Endothelial cell of umbilical vein (primary cell): Measurements from ENCODE around the gene AKAP8. TPM values are rescaled to one million over a fixed set of nuclear protein-coding genes. Genes with fewer than 3 reads are reported as not detected.

Experiments
- BruUV-seq: library from RNA; stranded (reverse); fragments of 400-500 nt; replicated peaks from 2 replicates; lab custom pipeline; 2021; lab: Mats Ljungman, UMichigan
- CTCF ChIA-PET: fragments of 300-600, 350-600 bp; sonication (Branson Sonifier 250); formaldehyde crosslinking; loops from one replicate; lab custom pipeline; 2021; ENCODE audit warnings: antibody characterized with exemption, inconsistent platforms; lab: Charles Lee
- POLR2A ChIA-PET: fragments of 300-600, 350-600 bp; sonication (Branson Sonifier 250); formaldehyde crosslinking; loops from one replicate; lab custom pipeline; 2021; ENCODE audit warnings: antibody characterized with exemption, inconsistent platforms; lab: Charles Lee
- DNase-seq: peaks from one replicate; pipeline ENCODE4 v3.0.0-alpha.2; 2011; ENCODE audit warnings: low read depth, low spot score
- FAIRE-seq: peaks from 2 replicates; lab custom pipeline; 2011; peaks lifted over from hg19 to GRCh38; lab: Jason Lieb, UNC
- H2AFZ ChIP-seq: 2 replicates; pipeline ENCODE4 v1.6.0; 2012; ENCODE audit warnings: low read depth, low read length, control low read depth, inconsistent platforms
- H3K27ac ChIP-seq: 2 replicates; pipeline ENCODE4 v1.5.1; 2011; ENCODE audit warnings: low read depth, mild to moderate bottlenecking, control low read depth, low read length, moderate library complexity; ENCODE audit not compliant: insufficient read depth
- H3K27me3 ChIP-seq, 2 experiments: 2 replicates each; pipeline versions ENCODE4 v1.6.0 to v1.6.1; 2011; ENCODE audit warnings: low read length in 2 of 2, mixed read lengths in 1 of 2; ENCODE audit not compliant: control insufficient read depth in 2 of 2, insufficient read depth in 2 of 2
- H3K36me3 ChIP-seq, 2 experiments: 2 replicates in 1 of 2; 3 replicates in 1 of 2; pipeline ENCODE4 v1.5.1; 2011; ENCODE audit warnings: low read length in 2 of 2, mild to moderate bottlenecking in 1 of 2, moderate library complexity in 1 of 2; ENCODE audit not compliant: control insufficient read depth in 2 of 2, insufficient read depth in 2 of 2; ENCODE audit errors: extremely low read depth in 1 of 2
- H3K4me1 ChIP-seq: 3 replicates; pipeline ENCODE4 v1.5.1; 2011; ENCODE audit warnings: mild to moderate bottlenecking, low read length; ENCODE audit not compliant: control insufficient read depth, insufficient read depth; ENCODE audit errors: extremely low read depth
- H3K4me2 ChIP-seq: 2 replicates; pipeline ENCODE4 v1.6.1; 2011; ENCODE audit warnings: low read length, control low read depth, mixed read lengths; ENCODE audit not compliant: insufficient read depth
- H3K4me3 ChIP-seq, 3 experiments: fragments of 200-600 bp in 1 of 3; sonication (generic), shearing (Covaris generic) in 1 of 3; replicated peaks in 1 of 3; 2 replicates each; pipeline ENCODE4 v1.5.1; 2011 to 2016; ENCODE audit warnings: control low read depth in 3 of 3, low read length in 3 of 3, mild to moderate bottlenecking in 2 of 3, inconsistent platforms in 1 of 3, low read depth in 1 of 3, moderate library complexity in 1 of 3; ENCODE audit not compliant: insufficient read depth in 1 of 3
- H3K79me2 ChIP-seq: 2 replicates; pipeline ENCODE4 v1.6.0; 2012; ENCODE audit warnings: low read length, inconsistent platforms; ENCODE audit not compliant: control insufficient read depth, insufficient read depth
- H3K9ac ChIP-seq: replicated peaks from 2 replicates; pipeline ENCODE3; 2011; ENCODE audit warnings: low read length, control low read depth; ENCODE audit not compliant: insufficient read depth; ENCODE audit errors: extremely low read depth
- H3K9me1 ChIP-seq: replicated peaks from 3 replicates; pipeline ENCODE4 v1.6.0; 2011; ENCODE audit warnings: mild to moderate bottlenecking, low read length; ENCODE audit not compliant: control insufficient read depth, insufficient read depth; ENCODE audit errors: extremely low read depth
- H3K9me3 ChIP-seq: replicated peaks from 2 replicates; pipeline ENCODE4 v1.5.1; 2012; ENCODE audit warnings: low read length, inconsistent platforms; ENCODE audit not compliant: control insufficient read depth, insufficient read depth
- H4K20me1 ChIP-seq: replicated peaks from 2 replicates; pipeline ENCODE3; 2011; ENCODE audit warnings: mild to moderate bottlenecking, low read length; ENCODE audit not compliant: control insufficient read depth, insufficient read depth; ENCODE audit errors: extremely low read depth
- FOS ChIP-seq: IDR thresholded peaks from 2 replicates; pipeline ENCODE4 v1.6.1; 2011; ENCODE audit warnings: mild to moderate bottlenecking, low read length, moderate library complexity, borderline replicate concordance; ENCODE audit not compliant: insufficient read depth
- GATA2 ChIP-seq: IDR thresholded peaks from 2 replicates; pipeline ENCODE4 v1.7.0; 2011; ENCODE audit warnings: low read depth, mild to moderate bottlenecking, moderate library complexity, mixed read lengths, low read length; ENCODE audit not compliant: insufficient read length, insufficient read depth
- JUN ChIP-seq: IDR thresholded peaks from 2 replicates; pipeline ENCODE4 v1.6.1; 2011; ENCODE audit warnings: borderline replicate concordance, low read depth; ENCODE audit not compliant: insufficient read length, insufficient read depth
- POLR2AphosphoS5 ChIP-seq: IDR thresholded peaks from 2 replicates; pipeline ENCODE4 v1.6.1; 2012; ENCODE audit warnings: low read depth, mild to moderate bottlenecking, control low read depth, low read length, moderate library complexity; ENCODE audit not compliant: insufficient read depth
- dilution Hi-C: fragments of 300-500 bp; cut with MboI; formaldehyde crosslinking; loops from one replicate; pipeline ENCODE4 v1.15.0; 2019; ENCODE audit warnings: low sequenced_read_pairs; ENCODE audit not compliant: extremely low pct_ligation_motif_present
- intact Hi-C: fragments of 100-400 bp; cut with micrococcal nuclease; formaldehyde crosslinking; loops from one replicate; pipeline ENCODE4 v1.10.0; 2022
- polyA plus RNA-seq, 4 experiments: library from polyadenylated mRNA; depleted of rRNA in 3 of 4; stranded (reverse) in 3 of 4; unstranded in 1 of 4; fragments of >200 nt; gene quantifications; 2 replicates each; pipeline versions ENCODE4 v1.2.1 to v1.2.3, GENCODE V29; 2011 to 2012; ENCODE audit warnings: missing spikeins in 1 of 4
- total RNA-seq: library from RNA; stranded (reverse); gene quantifications from 2 replicates; pipeline ENCODE4 v1.2.3, GENCODE V29; 2021
- TF ChIP-seq, protein P1 (sequence below): IDR thresholded peaks from 2 replicates; pipeline ENCODE4 v1.6.1; 2011; ENCODE audit not compliant: insufficient read depth, insufficient read length

The AKAP8 gene
- total and polyA plus RNA-seq, 2 donors (not counting 3 experiments of a cell fraction or from before 2014, with no cell fraction given): 16.4 to 44.1 TPM

DNA sequence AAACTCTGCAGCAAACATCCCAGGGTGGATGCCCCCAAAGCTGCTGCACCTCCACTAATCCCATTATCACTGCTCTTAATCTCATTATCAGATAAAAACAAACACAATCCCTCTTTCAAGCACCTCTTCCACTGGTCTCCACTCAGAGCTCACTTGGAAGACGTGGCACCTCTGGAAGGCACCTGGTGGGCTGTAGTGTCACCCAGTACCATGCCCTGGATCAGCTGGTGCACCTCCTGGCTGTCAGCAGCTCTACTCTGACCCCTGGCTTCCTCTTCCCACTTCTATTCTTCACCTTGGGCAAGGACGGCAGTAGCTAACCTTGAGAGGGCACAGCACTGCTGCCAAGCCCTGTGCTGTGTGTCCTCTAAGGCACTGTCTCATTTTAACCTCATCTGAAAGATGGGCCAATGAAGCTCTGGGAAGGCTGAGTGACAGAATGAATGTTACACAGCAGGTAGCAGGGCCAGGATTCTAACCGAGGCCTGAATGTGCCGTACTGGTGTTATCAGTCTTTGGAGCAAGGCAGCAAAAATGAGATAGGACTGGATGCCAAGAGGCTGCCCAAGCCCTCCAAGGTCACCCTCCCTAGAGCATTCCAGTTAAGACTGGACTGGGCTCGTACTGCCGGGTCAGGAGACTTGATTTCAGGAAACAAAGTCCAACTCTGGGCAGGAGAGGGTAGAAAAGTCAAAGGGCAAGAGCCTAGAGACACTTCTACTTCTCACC lies 54.6 kb downstream of the AKAP8 start:
- no peak overlapping the region for H3K4me2 ChIP-seq
- H4K20me1 ChIP-seq: peaks cover 53% of the 10 kb centered on the region
- no peak overlapping the region for H3K27ac ChIP-seq
- dilution Hi-C loops (no loop called here), intact Hi-C loops (loop anchor here (5.0 kb wide), 1 partner anchor 33 kb away; no protein-coding TSS in a partner anchor)
- no peaks in the 10 kb centered on the region for H3K36me3 ChIP-seq
- no peaks in the 10 kb centered on the region for H3K9me3 ChIP-seq
- TF ChIP-seq POLR2AphosphoS5 (no peak), JUN (no peak), GATA2 (no peak), FOS (no peak)
- TF ChIP-seq, protein P1, sequence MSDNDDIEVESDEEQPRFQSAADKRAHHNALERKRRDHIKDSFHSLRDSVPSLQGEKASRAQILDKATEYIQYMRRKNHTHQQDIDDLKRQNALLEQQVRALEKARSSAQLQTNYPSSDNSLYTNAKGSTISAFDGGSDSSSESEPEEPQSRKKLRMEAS: no peak
- CTCF ChIA-PET: interaction anchor here (0.9 to 1.2 kb wide), 2 partner anchors 44 to 59 kb away, joined by 3 read pairs; no protein-coding TSS in a partner anchor
- POLR2A ChIA-PET: interaction anchor here (1.0 kb wide), 1 partner anchor 8 kb away, joined by 7 read pairs; no protein-coding TSS in a partner anchor
- FAIRE-seq: no peak
- peaks cover 28% of the 10 kb centered on the region for H3K4me1 ChIP-seq
- H2AFZ ChIP-seq: no peak overlapping the region
- H3K4me3 ChIP-seq: no peak overlapping the region
- H3K9ac ChIP-seq: no peak overlapping the region
- peaks cover 98% of the 10 kb centered on the region for H3K79me2 ChIP-seq
- no peak for DNase-seq
- no peaks in the 10 kb centered on the region for H3K9me1 ChIP-seq
- no peaks in the 10 kb centered on the region for H3K27me3 ChIP-seq
- no TSS peak for BruUV-seq
